ENCODE results near the gene EIF4G1. TPM values are rescaled to one million over a fixed set of nuclear protein-coding genes. Genes with fewer than 3 reads are reported as not detected.

The EIF4G1 gene
- total RNA-seq, 4 donors from 2014 or later, result 233 to 431 (median 300) TPM

- WGBS, 2 donors (ENCODE audit: low coverage in 1 of 2), result 83% methylated on average over 1 of the region's 16 CpGs; no CpG with 5 or more reads in 1 of the 2 donors
- Histone ChIP-seq H3K4me3 (no peak overlapping the region), H3K27me3 (peaks cover 45% of the 10 kb centered on the region), H3K36me3 (peaks cover 0 to 29% of the 10 kb centered on the region in 2 donors), H3K4me1 (peaks cover 0 to 41% (median 24%) of the 10 kb centered on the region in 3 donors), H3K9me3 (no peaks in the 10 kb centered on the region), H3K27ac (no peak overlapping the region)
- no peak for TF ChIP-seq POLR2A (IDR thresholded peaks at IDR 0.05)
- TF ChIP-seq CTCF (IDR thresholded peaks at IDR 0.05), result no peak
- TF ChIP-seq POLR2AphosphoS5 (IDR thresholded peaks at IDR 0.05), result no peak
- no peak for TF ChIP-seq EP300 (IDR thresholded peaks at IDR 0.05)
- ATAC-seq, result no peak
Measured at GRCh38 chr3:184382326-184383032, 68.1 kb downstream of the EIF4G1 start.

- ATAC-seq, result no peak
- Histone ChIP-seq H3K36me3 (peaks cover 0 to 34% of the 10 kb centered on the region in 2 donors), H3K4me1 (peaks cover 0 to 34% (median 21%) of the 10 kb centered on the region in 3 donors), H3K27me3 (peaks cover 39% of the 10 kb centered on the region), H3K9me3 (no peaks in the 10 kb centered on the region), H3K4me3 (no peak overlapping the region), H3K27ac (no peak overlapping the region)
- 100% methylated on average over 1 of the region's 15 CpGs; no CpG with 5 or more reads in 1 of the 2 donors for WGBS, 2 donors (ENCODE audit: low coverage in 1 of 2)
- no peak for TF ChIP-seq POLR2AphosphoS5 (IDR thresholded peaks at IDR 0.05)
Measured at GRCh38 chr3:184383033-184383740, 68.8 kb downstream of the EIF4G1 start.

- Histone ChIP-seq H3K9me3 (no peaks in the 10 kb centered on the region), H3K27me3 (peaks cover 37% of the 10 kb centered on the region), H3K4me1 (peaks cover 0 to 22% (median 12%) of the 10 kb centered on the region in 3 donors), H3K4me3 (no peak overlapping the region), H3K27ac (no peak overlapping the region), H3K36me3 (peaks cover 0 to 39% of the 10 kb centered on the region in 2 donors)
- TF ChIP-seq EP300 (IDR thresholded peaks at IDR 0.05) (no peak), CTCF (IDR thresholded peaks at IDR 0.05) (no peak), POLR2AphosphoS5 (IDR thresholded peaks at IDR 0.05) (no peak), POLR2A (IDR thresholded peaks at IDR 0.05) (no peak)
- no peak for ATAC-seq
- WGBS, 2 donors (ENCODE audit: low coverage in 1 of 2), result 85% methylated on average over 4 of the region's 9 CpGs; no CpG with 5 or more reads in 1 of the 2 donors
Measured at GRCh38 chr3:184384342-184384741, 69.9 kb downstream of the EIF4G1 start.

Small RNA genes lying within 50 kb of the gene (small RNA-seq; reads per million reads assigned to genes)
- 2,694 to 3,838 (median 3,059) reads per million in 4 donors for gene SNORD66

Other genes starting within 250 kb of the EIF4G1 start
- gene HTR3E, start 217.5 kb upstream of the EIF4G1 start, total RNA-seq, result not detected
- 10 to 100 TPM; 36.2 to 49.2 (median 44.3) TPM for gene EIF2B5, start 179.2 kb upstream of the EIF4G1 start, total RNA-seq
- 100 to 1,000 TPM in 1 of 4 donors, 10 to 100 TPM in 3; 56.8 to 117 (median 66.4) TPM for gene DVL3, start 159.2 kb upstream of the EIF4G1 start, total RNA-seq
- 100 to 1,000 TPM; 234 to 322 (median 288) TPM for gene AP2M1, start 139.8 kb upstream of the EIF4G1 start, total RNA-seq
- 10 to 100 TPM; 31.8 to 54.9 (median 39.5) TPM for gene ABCF3, start 128.4 kb upstream of the EIF4G1 start, total RNA-seq
- gene VWA5B2, start 85.0 kb upstream of the EIF4G1 start, total RNA-seq, result under 1 TPM in 2 of 4 donors, not detected in 2; 0.10 to 0.54 TPM
- 10 to 100 TPM; 30.0 to 62.6 (median 38.6) TPM for gene ALG3, start 65.6 kb upstream of the EIF4G1 start, total RNA-seq
- 1 to 10 TPM; 1.4 to 3.8 (median 2.2) TPM for gene EEF1AKMT4, start 64.9 kb upstream of the EIF4G1 start, total RNA-seq
- not detected for gene CAMK2N2, start 53.1 kb upstream of the EIF4G1 start, total RNA-seq
- gene ECE2, start 38.6 kb upstream of the EIF4G1 start, total RNA-seq, result under 1 TPM; 0.12 to 0.67 (median 0.52) TPM
- gene PSMD2, start 15.4 kb upstream of the EIF4G1 start, total RNA-seq, result 100 to 1,000 TPM; 225 to 365 (median 273) TPM
- 10 to 100 TPM; 53.9 to 71.4 (median 65.3) TPM for gene FAM131A, start 23.0 kb downstream of the EIF4G1 start, total RNA-seq
- 1 to 10 TPM; 2.0 to 6.8 (median 2.3) TPM for gene CLCN2, start 47.0 kb downstream of the EIF4G1 start, total RNA-seq
- gene POLR2H, start 47.1 kb downstream of the EIF4G1 start, total RNA-seq, result 10 to 100 TPM; 32.8 to 54.1 (median 40.9) TPM
- under 1 TPM in 2 of 4 donors, not detected in 2; 0.31 to 0.94 TPM for gene THPO, start 63.6 kb downstream of the EIF4G1 start, total RNA-seq
- gene CHRD, start 65.4 kb downstream of the EIF4G1 start, total RNA-seq, result 10 to 100 TPM in 3 of 4 donors, 1 to 10 TPM in 1; 8.2 to 27.4 (median 16.5) TPM
- 10 to 100 TPM in 1 of 4 donors, 1 to 10 TPM in 3; 3.1 to 10.6 (median 4.6) TPM for gene EPHB3, start 247.2 kb downstream of the EIF4G1 start, total RNA-seq

Measured in gastroesophageal sphincter (tissue), 4 donors.